ENCODE data around the gene SLC7A1. TPM values are rescaled to one million over a fixed set of nuclear protein-coding genes. Genes with fewer than 3 reads are reported as not detected.

Gene SLC7A1
- total RNA-seq, 3 donors from 2014 or later (not counting 1 experiment from before 2014, with no cell fraction given): 8.7 to 12.6 (median 10.2) TPM

DNA sequence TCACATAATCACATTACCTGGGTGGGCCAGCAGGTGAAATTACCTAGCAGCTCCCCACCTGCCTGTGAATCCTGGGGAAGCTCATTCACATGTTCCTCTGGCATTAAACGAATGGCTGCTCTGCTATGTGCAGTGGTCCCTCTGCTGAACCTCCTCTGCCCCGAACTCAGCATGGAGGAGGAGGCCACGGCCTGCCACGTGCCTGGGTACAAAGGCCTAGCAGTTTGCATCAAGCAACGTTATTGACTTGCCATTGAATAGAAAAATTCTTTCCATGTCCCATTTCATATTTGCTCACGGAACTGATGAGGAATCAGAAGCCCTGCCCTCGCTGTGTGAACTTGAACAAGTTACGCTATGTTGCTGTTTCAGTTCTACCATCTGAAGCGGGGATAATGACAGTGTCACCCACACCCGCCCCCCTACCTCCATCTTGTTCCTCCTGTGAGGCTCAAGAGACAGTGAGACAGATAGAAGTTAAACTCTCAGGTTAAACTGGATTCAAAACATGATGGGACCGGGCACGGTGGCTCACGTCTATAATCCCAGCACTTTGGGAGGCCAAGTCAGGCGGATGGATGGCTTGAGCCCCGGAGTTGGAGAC is 25.3 kb downstream of the SLC7A1 start:
- Histone ChIP-seq H3K4me1 (ENCODE audit: control insufficient read depth, insufficient read depth, low read length) (no peaks in the 10 kb centered on the region), H3K36me3 (ENCODE audit: control insufficient read depth, insufficient read depth, low read length) (no peaks in the 10 kb centered on the region), H3K4me3 (ENCODE audit: low read length) (no peak overlapping the region), H3K27ac (ENCODE audit: low read length) (no peak overlapping the region), H3K27me3 (ENCODE audit: control insufficient read depth, insufficient read depth, low read length) (no peaks in the 10 kb centered on the region), H3K9me3 (ENCODE audit: control insufficient read depth, insufficient read depth, low read length) (no peaks in the 10 kb centered on the region)
- no peak for DNase-seq
- WGBS (ENCODE audit: insufficient coverage): 98% methylated on average over 15 of the region's 15 CpGs
- TF ChIP-seq, protein P1, sequence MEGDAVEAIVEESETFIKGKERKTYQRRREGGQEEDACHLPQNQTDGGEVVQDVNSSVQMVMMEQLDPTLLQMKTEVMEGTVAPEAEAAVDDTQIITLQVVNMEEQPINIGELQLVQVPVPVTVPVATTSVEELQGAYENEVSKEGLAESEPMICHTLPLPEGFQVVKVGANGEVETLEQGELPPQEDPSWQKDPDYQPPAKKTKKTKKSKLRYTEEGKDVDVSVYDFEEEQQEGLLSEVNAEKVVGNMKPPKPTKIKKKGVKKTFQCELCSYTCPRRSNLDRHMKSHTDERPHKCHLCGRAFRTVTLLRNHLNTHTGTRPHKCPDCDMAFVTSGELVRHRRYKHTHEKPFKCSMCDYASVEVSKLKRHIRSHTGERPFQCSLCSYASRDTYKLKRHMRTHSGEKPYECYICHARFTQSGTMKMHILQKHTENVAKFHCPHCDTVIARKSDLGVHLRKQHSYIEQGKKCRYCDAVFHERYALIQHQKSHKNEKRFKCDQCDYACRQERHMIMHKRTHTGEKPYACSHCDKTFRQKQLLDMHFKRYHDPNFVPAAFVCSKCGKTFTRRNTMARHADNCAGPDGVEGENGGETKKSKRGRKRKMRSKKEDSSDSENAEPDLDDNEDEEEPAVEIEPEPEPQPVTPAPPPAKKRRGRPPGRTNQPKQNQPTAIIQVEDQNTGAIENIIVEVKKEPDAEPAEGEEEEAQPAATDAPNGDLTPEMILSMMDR (IDR thresholded peaks at IDR 0.05): no peak
- Mint-ChIP-seq H3K9me3 (no peaks in the 10 kb centered on the region), H3K36me3 (no peaks in the 10 kb centered on the region), H3K27ac (no peak overlapping the region), H3K4me1 (peaks cover 13 to 30% of the 10 kb centered on the region in 2 donors), H3K4me3 (no peak overlapping the region), H3K27me3 (ENCODE audit: low read depth in 2 of 2) (no peaks in the 10 kb centered on the region)
- intact Hi-C loops (cut with micrococcal nuclease): no loop called here
- no peak for ATAC-seq

- Histone ChIP-seq H3K4me3 (ENCODE audit: low read length) (no peak overlapping the region), H3K27me3 (ENCODE audit: control insufficient read depth, insufficient read depth, low read length) (no peaks in the 10 kb centered on the region), H3K27ac (ENCODE audit: low read length) (no peak overlapping the region), H3K9me3 (ENCODE audit: control insufficient read depth, insufficient read depth, low read length) (no peaks in the 10 kb centered on the region), H3K36me3 (ENCODE audit: control insufficient read depth, insufficient read depth, low read length) (no peaks in the 10 kb centered on the region), H3K4me1 (ENCODE audit: control insufficient read depth, insufficient read depth, low read length) (no peaks in the 10 kb centered on the region)
- intact Hi-C loops (cut with micrococcal nuclease): no loop called here
- Mint-ChIP-seq H3K27ac (no peak overlapping the region), H3K9me3 (no peaks in the 10 kb centered on the region), H3K36me3 (no peaks in the 10 kb centered on the region), H3K4me1 (peaks cover 13 to 35% of the 10 kb centered on the region in 2 donors), H3K27me3 (ENCODE audit: low read depth in 2 of 2) (no peaks in the 10 kb centered on the region), H3K4me3 (no peak overlapping the region)
- 91% methylated on average over 7 of the region's 8 CpGs for WGBS (ENCODE audit: insufficient coverage)
- ATAC-seq (no peak), DNase-seq (no peak)
- TF ChIP-seq, protein P1 (IDR thresholded peaks at IDR 0.05): no peak
Measured at GRCh38 chr13:29569253-29570050, 26.0 kb downstream of the SLC7A1 start.

DNA sequence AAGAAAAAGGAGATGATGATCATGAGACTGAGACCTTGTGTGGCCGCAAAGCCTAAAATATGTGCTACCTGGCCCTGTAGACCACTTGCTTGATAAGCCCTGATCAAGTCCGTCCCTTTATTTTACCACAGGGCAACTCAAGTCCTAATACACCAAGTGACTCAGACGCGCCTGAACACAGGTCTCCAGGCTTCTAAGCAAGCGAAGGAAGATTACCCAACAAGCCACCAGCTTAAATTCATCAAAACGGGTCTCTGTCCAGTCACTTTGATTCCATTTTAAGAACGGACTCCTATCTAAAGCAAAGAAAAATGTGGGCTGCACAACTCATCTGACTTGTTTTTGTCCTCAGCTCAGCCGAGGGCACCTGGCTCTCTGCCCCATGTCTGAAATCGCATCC is 26.8 kb downstream of the SLC7A1 start:
- H3K4me1 ChIP-seq (ENCODE audit: control insufficient read depth, insufficient read depth, low read length): no peaks in the 10 kb centered on the region
- WGBS (ENCODE audit: insufficient coverage): 98% methylated on average over 9 of the region's 9 CpGs
- H3K4me1 Mint-ChIP-seq: peaks cover 7 to 37% of the 10 kb centered on the region in 2 donors
- intact Hi-C loops (cut with micrococcal nuclease): no loop called here
- no peaks in the 10 kb centered on the region for H3K9me3 ChIP-seq (ENCODE audit: control insufficient read depth, insufficient read depth, low read length)
- H3K27ac ChIP-seq (ENCODE audit: low read length): no peak overlapping the region
- no peak overlapping the region for H3K27ac Mint-ChIP-seq
- no peaks in the 10 kb centered on the region for H3K9me3 Mint-ChIP-seq
- H3K27me3 ChIP-seq (ENCODE audit: control insufficient read depth, insufficient read depth, low read length): no peaks in the 10 kb centered on the region
- DNase-seq (no peak), ATAC-seq (no peak)
- no peak overlapping the region for H3K4me3 Mint-ChIP-seq
- H3K27me3 Mint-ChIP-seq (ENCODE audit: low read depth in 2 of 2): no peaks in the 10 kb centered on the region
- no peaks in the 10 kb centered on the region for H3K36me3 Mint-ChIP-seq
- H3K36me3 ChIP-seq (ENCODE audit: control insufficient read depth, insufficient read depth, low read length): no peaks in the 10 kb centered on the region
- H3K4me3 ChIP-seq (ENCODE audit: low read length): no peak overlapping the region
- TF ChIP-seq, protein P1 (IDR thresholded peaks at IDR 0.05): no peak
